Duodenal mucosa (tissue), 2 donors: ENCODE results near the gene NDUFV1.
A peak's percentile ranks its signal among the peaks of the same experiment; 100 is the strongest.

Experiments used
- H3K27ac ChIP-seq: one replicate; pipeline ENCODE4 v1.7.0; 2013; ENCODE audit warnings: low read depth, low read length
- H3K27me3 ChIP-seq, 2 donors: one replicate each; pipeline ENCODE4 v1.7.0; 2013; ENCODE audit warnings: low read length in 2 of 2, control low read depth in 1 of 2; ENCODE audit not compliant: insufficient read depth in 2 of 2, control insufficient read depth in 1 of 2
- H3K36me3 ChIP-seq, 2 donors: one replicate each; pipeline ENCODE4 v1.7.0; 2013; ENCODE audit warnings: low read length in 2 of 2, control low read depth in 1 of 2; ENCODE audit not compliant: insufficient read depth in 2 of 2, control insufficient read depth in 1 of 2
- H3K4me1 ChIP-seq, 2 donors: one replicate each; pipeline ENCODE4 v1.7.0; 2013; ENCODE audit warnings: low read length in 2 of 2, control low read depth in 1 of 2; ENCODE audit not compliant: insufficient read depth in 2 of 2, control insufficient read depth in 1 of 2
- H3K4me3 ChIP-seq, 2 donors: one replicate each; pipeline ENCODE4 v1.7.0; 2013; ENCODE audit warnings: low read length in 2 of 2, low read depth in 1 of 2
- H3K9ac ChIP-seq, 2 donors: one replicate each; pipeline ENCODE4 v1.7.0; 2013; ENCODE audit warnings: low read length in 2 of 2, low read depth in 1 of 2
- H3K9me3 ChIP-seq, 2 donors: one replicate each; pipeline ENCODE4 v1.7.0; 2013; ENCODE audit warnings: low read length in 2 of 2, control low read depth in 1 of 2; ENCODE audit not compliant: control insufficient read depth in 1 of 2

The NDUFV1 gene

GRCh38 chr11:67640758-67641337, 34.1 kb downstream of the NDUFV1 start:
- H3K27ac ChIP-seq, result no peak overlapping the region
- peaks cover 0 to 5% of the 10 kb centered on the region in 2 donors for H3K4me1 ChIP-seq
- no peak overlapping the region for H3K4me3 ChIP-seq
- H3K9me3 ChIP-seq, result no peaks in the 10 kb centered on the region
- no peaks in the 10 kb centered on the region for H3K27me3 ChIP-seq
- H3K9ac ChIP-seq, result no peak overlapping the region
- H3K36me3 ChIP-seq, result no peaks in the 10 kb centered on the region

GRCh38 chr11:67641338-67642172, 34.8 kb downstream of the NDUFV1 start:
- Histone ChIP-seq H3K27ac (no peak overlapping the region), H3K4me3 (no peak overlapping the region), H3K27me3 (no peaks in the 10 kb centered on the region), H3K4me1 (peaks cover 6 to 12% of the 10 kb centered on the region in 2 donors), H3K9ac (no peak overlapping the region), H3K9me3 (no peaks in the 10 kb centered on the region), H3K36me3 (no peaks in the 10 kb centered on the region)

- no peaks in the 10 kb centered on the region for H3K9me3 ChIP-seq
- H3K4me1 ChIP-seq, result peaks cover 15 to 19% of the 10 kb centered on the region in 2 donors
- H3K27ac ChIP-seq, result no peak overlapping the region
- no peak overlapping the region for H3K4me3 ChIP-seq
- no peaks in the 10 kb centered on the region for H3K36me3 ChIP-seq
- H3K9ac ChIP-seq, result no peak overlapping the region
- H3K27me3 ChIP-seq, result no peaks in the 10 kb centered on the region
These were observed 35.7 kb downstream of the NDUFV1 start for GRCh38 chr11:67642173-67643120.

GRCh38 chr11:67644042-67644441, 37.3 kb downstream of the NDUFV1 start:
- Histone ChIP-seq H3K9me3 (no peaks in the 10 kb centered on the region), H3K27me3 (no peaks in the 10 kb centered on the region), H3K27ac (no peak overlapping the region), H3K4me3 (no peak overlapping the region), H3K4me1 (peaks cover 22 to 33% of the 10 kb centered on the region in 2 donors), H3K9ac (no peak overlapping the region), H3K36me3 (no peaks in the 10 kb centered on the region)

- Histone ChIP-seq H3K4me1 (peaks cover 29 to 40% of the 10 kb centered on the region in 2 donors), H3K9ac (no peak overlapping the region), H3K36me3 (peaks cover 0 to 3% of the 10 kb centered on the region in 2 donors), H3K4me3 (no peak overlapping the region), H3K9me3 (no peaks in the 10 kb centered on the region), H3K27me3 (no peaks in the 10 kb centered on the region), H3K27ac (no peak overlapping the region)
These were observed 38.0 kb downstream of the NDUFV1 start for GRCh38 chr11:67644472-67645418.

- Histone ChIP-seq H3K9ac (peak overlapping the region; percentile 22 to 40), H3K27ac (no peak overlapping the region), H3K4me1 (peaks cover 36 to 46% of the 10 kb centered on the region in 2 donors), H3K36me3 (peaks cover 0 to 3% of the 10 kb centered on the region in 2 donors), H3K9me3 (no peaks in the 10 kb centered on the region), H3K27me3 (no peaks in the 10 kb centered on the region), H3K4me3 (peak overlapping the region; percentile 48 to 50)
These were observed 39.1 kb downstream of the NDUFV1 start for GRCh38 chr11:67645521-67646461.

GRCh38 chr11:67646535-67647336, 40.0 kb downstream of the NDUFV1 start:
- Histone ChIP-seq H3K27ac (no peak overlapping the region), H3K4me1 (peaks cover 36 to 46% of the 10 kb centered on the region in 2 donors), H3K4me3 (peak overlapping the region; percentile 48 to 50), H3K27me3 (no peaks in the 10 kb centered on the region), H3K9ac (peak overlapping the region; percentile 22 to 52), H3K36me3 (peaks cover 0 to 3% of the 10 kb centered on the region in 2 donors), H3K9me3 (no peaks in the 10 kb centered on the region)

- Histone ChIP-seq H3K4me3 (peak overlapping the region; percentile 48 to 50), H3K9me3 (no peaks in the 10 kb centered on the region), H3K27ac (no peak overlapping the region), H3K36me3 (peaks cover 0 to 3% of the 10 kb centered on the region in 2 donors), H3K9ac (peak overlapping the region in 1 of 2 donors; percentile 52), H3K4me1 (peaks cover 36 to 49% of the 10 kb centered on the region in 2 donors), H3K27me3 (no peaks in the 10 kb centered on the region)
These were observed 40.7 kb downstream of the NDUFV1 start for GRCh38 chr11:67647471-67647870.
